ENCODE results near the gene FHIT. TPM values are rescaled to one million over a fixed set of nuclear protein-coding genes. Genes with fewer than 3 reads are reported as not detected.

Gene FHIT
- total RNA-seq, 1 experiment from 2014 or later: 20.1 TPM

- POLR2A ChIA-PET: no interaction called here
- Mint-ChIP-seq H3K9me3 (ENCODE audit: unreplicated experiment) (no peaks in the 10 kb centered on the region), H3K27ac (ENCODE audit: low read depth, unreplicated experiment) (no peak overlapping the region), H3K4me1 (ENCODE audit: insufficient read depth, unreplicated experiment) (no peaks in the 10 kb centered on the region), H3K27me3 (ENCODE audit: insufficient read depth, unreplicated experiment) (no peaks in the 10 kb centered on the region), H3K36me3 (ENCODE audit: insufficient read depth, unreplicated experiment) (no peaks in the 10 kb centered on the region), H3K4me3 (ENCODE audit: unreplicated experiment) (no peak overlapping the region)
- DNase-seq (ENCODE audit: unreplicated experiment): no peak
- intact Hi-C loops (cut with micrococcal nuclease): no loop called here
- CTCF ChIA-PET: interaction anchor here (0.9 to 1.8 kb wide), 2 partner anchors 15 to 35 kb away, joined by 3 to 4 read pairs; no protein-coding TSS in a partner anchor
- no peak for TF ChIP-seq CTCF (IDR thresholded peaks at IDR 0.05; ENCODE audit: unreplicated experiment)
- BruUV-seq (replicated peaks): no TSS peak
These were observed 1541.3 kb downstream of the FHIT start for GRCh38 chr3:59709702-59710553.

DNA sequence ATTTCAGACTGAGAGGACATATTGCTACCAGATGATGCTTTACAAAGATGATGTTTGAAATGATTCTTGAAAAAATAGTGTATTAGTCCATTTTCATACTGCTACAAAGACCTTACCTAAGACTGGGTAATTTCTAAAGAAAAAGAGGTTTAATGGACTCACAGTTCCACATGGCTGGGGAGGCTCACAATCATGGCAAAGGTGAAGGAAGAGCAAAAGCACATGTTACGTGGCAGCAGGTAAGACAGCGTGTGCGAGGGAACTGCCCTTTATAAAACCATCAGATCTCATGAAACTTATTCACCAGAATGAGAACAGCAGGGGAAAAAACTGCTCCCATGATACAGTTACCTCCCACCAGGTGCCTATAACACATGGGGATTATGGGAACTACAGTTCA lies 1543.0 kb downstream of the FHIT start:
- no TSS peak for BruUV-seq (replicated peaks)
- Mint-ChIP-seq H3K9me3 (ENCODE audit: unreplicated experiment) (no peaks in the 10 kb centered on the region), H3K4me3 (ENCODE audit: unreplicated experiment) (no peak overlapping the region), H3K27ac (ENCODE audit: low read depth, unreplicated experiment) (no peak overlapping the region), H3K27me3 (ENCODE audit: insufficient read depth, unreplicated experiment) (no peaks in the 10 kb centered on the region), H3K4me1 (ENCODE audit: insufficient read depth, unreplicated experiment) (no peaks in the 10 kb centered on the region), H3K36me3 (ENCODE audit: insufficient read depth, unreplicated experiment) (no peaks in the 10 kb centered on the region)
- intact Hi-C loops (cut with micrococcal nuclease): no loop called here
- POLR2A ChIA-PET: no interaction called here
- CTCF ChIA-PET: no interaction called here
- DNase-seq (ENCODE audit: unreplicated experiment): no peak
- no peak for TF ChIP-seq CTCF (IDR thresholded peaks at IDR 0.05; ENCODE audit: unreplicated experiment)

DNA sequence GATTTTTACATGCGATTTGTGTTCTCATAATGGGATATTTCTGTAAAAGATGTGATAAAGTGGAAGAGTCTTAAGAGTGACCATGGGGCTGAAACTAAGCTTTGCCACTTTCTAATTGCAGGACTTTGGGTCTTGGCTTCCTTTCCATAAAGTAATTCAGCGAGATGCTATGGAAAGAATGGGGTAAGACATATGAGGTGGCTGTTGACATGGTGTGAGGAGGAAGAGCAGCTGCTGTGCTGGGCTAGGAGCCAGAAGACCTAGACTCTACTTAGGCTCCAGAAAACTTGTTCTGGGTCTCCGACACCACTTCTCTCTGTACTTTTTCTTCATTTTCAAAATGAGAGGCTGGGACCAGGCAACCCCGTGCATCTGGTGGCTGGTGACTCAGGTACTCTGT lies 1547.0 kb downstream of the FHIT start:
- no peak overlapping the region for H3K4me3 Mint-ChIP-seq (ENCODE audit: unreplicated experiment)
- H3K36me3 Mint-ChIP-seq (ENCODE audit: insufficient read depth, unreplicated experiment): no peaks in the 10 kb centered on the region
- no peak overlapping the region for H3K27ac Mint-ChIP-seq (ENCODE audit: low read depth, unreplicated experiment)
- no peak for DNase-seq (ENCODE audit: unreplicated experiment)
- TF ChIP-seq CTCF (IDR thresholded peaks at IDR 0.05; ENCODE audit: unreplicated experiment): no peak
- ChIA-PET POLR2A (no interaction called here), CTCF (no interaction called here)
- intact Hi-C loops (cut with micrococcal nuclease): no loop called here
- H3K4me1 Mint-ChIP-seq (ENCODE audit: insufficient read depth, unreplicated experiment): no peaks in the 10 kb centered on the region
- no TSS peak for BruUV-seq (replicated peaks)
- H3K9me3 Mint-ChIP-seq (ENCODE audit: unreplicated experiment): no peaks in the 10 kb centered on the region
- no peaks in the 10 kb centered on the region for H3K27me3 Mint-ChIP-seq (ENCODE audit: insufficient read depth, unreplicated experiment)

DNA sequence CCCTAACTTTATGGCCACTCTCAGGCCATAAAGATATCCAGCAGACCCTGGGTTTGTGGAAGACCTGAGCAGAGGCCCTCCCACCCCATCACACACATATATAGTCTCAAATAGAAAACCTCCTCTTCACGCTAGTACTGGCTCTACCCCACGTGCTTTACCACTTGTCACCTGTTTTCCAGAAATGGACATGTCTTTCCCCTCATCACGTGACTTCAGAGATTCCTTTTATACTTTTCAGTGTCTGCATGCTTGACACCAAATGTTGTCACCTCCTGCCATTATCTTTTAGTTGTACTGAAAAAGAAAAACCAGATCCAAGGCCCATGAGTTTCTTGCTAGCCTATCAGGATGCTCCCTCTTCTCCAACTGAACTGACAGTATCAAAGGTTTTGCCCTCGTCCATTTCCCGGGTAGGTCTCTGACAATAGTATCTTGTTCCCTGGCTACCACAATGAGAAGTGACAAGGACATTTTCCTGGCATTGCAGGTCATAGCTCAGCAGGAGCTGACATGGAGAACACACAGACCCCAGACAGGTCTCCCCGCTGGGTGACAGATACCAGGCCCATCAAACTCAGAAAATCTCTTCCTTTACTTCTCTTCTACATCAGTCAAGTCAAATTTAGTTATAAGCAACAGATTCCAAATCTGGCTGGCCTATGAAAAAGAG lies 1551.5 kb downstream of the FHIT start:
- BruUV-seq (replicated peaks): no TSS peak
- no peaks in the 10 kb centered on the region for H3K9me3 Mint-ChIP-seq (ENCODE audit: unreplicated experiment)
- DNase-seq (ENCODE audit: unreplicated experiment): no peak
- intact Hi-C loops (cut with micrococcal nuclease): no loop called here
- no peak overlapping the region for H3K4me3 Mint-ChIP-seq (ENCODE audit: unreplicated experiment)
- H3K27ac Mint-ChIP-seq (ENCODE audit: low read depth, unreplicated experiment): no peak overlapping the region
- no peak for TF ChIP-seq CTCF (IDR thresholded peaks at IDR 0.05; ENCODE audit: unreplicated experiment)
- peaks cover 6% of the 10 kb centered on the region for H3K4me1 Mint-ChIP-seq (ENCODE audit: insufficient read depth, unreplicated experiment)
- H3K27me3 Mint-ChIP-seq (ENCODE audit: insufficient read depth, unreplicated experiment): no peaks in the 10 kb centered on the region
- H3K36me3 Mint-ChIP-seq (ENCODE audit: insufficient read depth, unreplicated experiment): no peaks in the 10 kb centered on the region
- CTCF ChIA-PET: no interaction called here
- POLR2A ChIA-PET: no interaction called here

Small RNA genes within 50 kb of the gene (microRNA-seq; reads per million reads assigned to microRNA genes)
- not detected for gene MIR548BB

Measured in MCF 10A (cell line).